Activated CD8-positive, alpha-beta memory T cell treated with anti-CD3 and anti-CD28 coated beads, Interleukin-2, amount 50 U/mL, for 48 hours (primary cell): Measurements from ENCODE around the gene VCL.
"Not testable (repeated sequence)": the region's sequence is repeated elsewhere in the genome, so short reads cannot be mapped to it uniquely, and the experiment has no call there.

Source experiments
- DNase-seq: peaks from one replicate; pipeline ENCODE4 v3.0.0-alpha.2; 2020

VCL gene

GRCh38 chr10:74113546-74113945, 115.6 kb downstream of the VCL start:
- no peak for DNase-seq

- no peak for DNase-seq
These were observed 116.1 kb downstream of the VCL start for GRCh38 chr10:74114041-74114448.

DNA sequence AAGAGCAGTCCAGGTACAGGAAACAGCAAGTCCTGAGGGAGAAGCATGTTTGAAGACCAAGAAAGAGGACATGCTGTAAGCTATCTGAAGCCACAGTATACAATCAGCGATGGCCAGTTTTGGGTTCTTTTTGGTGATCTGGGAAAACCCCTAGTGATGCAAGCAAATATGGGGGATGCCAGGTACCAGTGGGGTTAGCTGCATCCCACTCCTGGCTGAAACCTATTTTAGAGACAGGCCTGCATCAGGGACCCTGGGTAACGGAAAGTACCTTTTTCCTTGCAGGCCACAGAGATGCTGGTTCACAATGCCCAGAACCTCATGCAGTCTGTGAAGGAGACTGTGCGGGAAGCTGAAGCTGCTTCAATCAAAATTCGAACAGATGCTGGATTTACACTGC, 119.8 kb downstream of the VCL start:
- no peak for DNase-seq

DNA sequence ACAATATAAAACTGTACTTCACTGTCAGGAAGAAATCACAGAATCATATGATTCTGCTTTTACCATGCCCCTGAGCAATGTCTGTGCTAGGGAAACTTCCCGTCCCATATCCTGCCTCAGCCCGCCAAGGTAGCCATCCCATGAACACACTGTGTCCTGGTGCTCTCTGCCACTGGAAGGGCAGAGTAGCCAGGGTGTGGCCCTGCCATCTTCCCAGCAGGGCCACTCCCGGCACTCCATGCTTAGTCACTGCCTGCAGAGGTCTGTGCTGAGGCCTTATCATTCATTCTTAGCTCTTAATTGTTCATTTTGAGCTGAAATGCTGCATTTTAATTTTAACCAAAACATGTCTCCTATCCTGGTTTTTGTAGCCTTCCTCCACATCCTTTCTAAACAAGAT, 120.9 kb downstream of the VCL start:
- no peak for DNase-seq

DNA sequence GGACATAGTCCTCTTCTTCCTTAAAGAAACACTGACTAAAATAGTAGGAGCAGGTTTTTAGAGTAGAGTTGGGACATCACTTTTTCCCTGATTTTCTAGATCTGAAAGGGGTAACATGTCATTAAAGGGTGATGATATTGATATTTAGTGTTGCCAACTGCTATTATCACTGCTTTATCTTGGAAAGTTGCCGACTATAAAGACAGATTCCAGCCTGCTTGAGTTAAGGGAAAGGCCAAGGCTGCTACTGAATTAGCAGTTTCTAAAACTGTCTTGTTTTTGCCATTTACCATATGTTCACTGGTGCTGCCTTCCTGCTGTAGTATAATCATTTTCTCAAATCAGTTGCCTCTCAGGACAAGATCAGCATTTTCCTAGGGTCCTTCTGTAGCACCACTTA, 123.0 kb downstream of the VCL start:
- no peak for DNase-seq

- DNase-seq: no peak
These were observed 123.5 kb downstream of the VCL start for GRCh38 chr10:74121368-74121767.

DNA sequence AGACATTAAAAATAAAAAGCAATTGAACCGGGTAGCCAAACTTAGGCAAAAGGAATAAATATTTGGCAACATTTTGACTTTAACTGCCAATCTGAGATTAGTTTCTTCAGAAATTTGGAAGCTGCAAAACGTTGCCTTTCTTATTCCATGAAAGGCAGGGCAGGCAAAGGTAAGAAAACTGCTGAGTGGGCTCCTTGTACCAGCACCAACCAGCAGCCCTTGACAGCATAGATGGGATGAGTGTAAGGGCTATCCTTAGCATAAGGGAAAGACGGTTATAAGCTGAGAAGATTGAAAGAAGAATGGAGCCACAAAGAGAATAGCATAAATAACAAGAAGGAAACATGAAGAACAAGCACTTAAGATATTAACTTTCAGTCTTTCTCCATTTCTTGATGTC, 124.1 kb downstream of the VCL start:
- no peak for DNase-seq

GRCh38 chr10:74123081-74123480, 125.2 kb downstream of the VCL start:
- no peak for DNase-seq

GRCh38 chr10:74133923-74134820, 136.3 kb downstream of the VCL start:
- no peak for DNase-seq

- DNase-seq: no peak
These were observed 137.5 kb downstream of the VCL start for GRCh38 chr10:74135452-74135851.

- no peak for DNase-seq
These were observed 140.1 kb downstream of the VCL start for GRCh38 chr10:74137992-74138391.

DNA sequence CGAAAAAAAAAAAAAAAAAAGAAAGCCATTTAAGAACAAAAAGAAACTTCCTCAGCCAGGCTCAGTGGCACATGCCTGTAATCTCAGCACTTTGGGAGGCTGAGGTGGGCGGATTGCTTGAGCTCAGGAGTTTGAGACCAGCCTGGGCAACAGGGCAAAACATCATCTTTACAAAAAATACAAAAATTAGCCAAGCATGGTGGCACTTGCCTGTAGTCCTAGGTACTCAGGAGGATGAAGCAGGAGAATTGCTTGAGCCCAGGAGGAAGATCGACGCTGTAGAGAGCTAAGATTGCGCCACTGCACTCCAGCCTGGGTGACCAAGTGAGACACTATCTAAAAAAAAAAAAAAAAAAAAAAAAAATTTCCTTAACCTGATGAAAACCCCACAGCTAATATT, 140.7 kb downstream of the VCL start:
- not testable (repeated sequence) for DNase-seq

GRCh38 chr10:74139981-74140380, 142.1 kb downstream of the VCL start:
- no peak for DNase-seq

GRCh38 chr10:74140553-74140952, 142.6 kb downstream of the VCL start:
- no peak for DNase-seq

GRCh38 chr10:74145133-74145532, 147.2 kb downstream of the VCL start:
- no peak for DNase-seq

- DNase-seq: not testable (repeated sequence)
These were observed 149.1 kb downstream of the VCL start for GRCh38 chr10:74146980-74147379.

DNA sequence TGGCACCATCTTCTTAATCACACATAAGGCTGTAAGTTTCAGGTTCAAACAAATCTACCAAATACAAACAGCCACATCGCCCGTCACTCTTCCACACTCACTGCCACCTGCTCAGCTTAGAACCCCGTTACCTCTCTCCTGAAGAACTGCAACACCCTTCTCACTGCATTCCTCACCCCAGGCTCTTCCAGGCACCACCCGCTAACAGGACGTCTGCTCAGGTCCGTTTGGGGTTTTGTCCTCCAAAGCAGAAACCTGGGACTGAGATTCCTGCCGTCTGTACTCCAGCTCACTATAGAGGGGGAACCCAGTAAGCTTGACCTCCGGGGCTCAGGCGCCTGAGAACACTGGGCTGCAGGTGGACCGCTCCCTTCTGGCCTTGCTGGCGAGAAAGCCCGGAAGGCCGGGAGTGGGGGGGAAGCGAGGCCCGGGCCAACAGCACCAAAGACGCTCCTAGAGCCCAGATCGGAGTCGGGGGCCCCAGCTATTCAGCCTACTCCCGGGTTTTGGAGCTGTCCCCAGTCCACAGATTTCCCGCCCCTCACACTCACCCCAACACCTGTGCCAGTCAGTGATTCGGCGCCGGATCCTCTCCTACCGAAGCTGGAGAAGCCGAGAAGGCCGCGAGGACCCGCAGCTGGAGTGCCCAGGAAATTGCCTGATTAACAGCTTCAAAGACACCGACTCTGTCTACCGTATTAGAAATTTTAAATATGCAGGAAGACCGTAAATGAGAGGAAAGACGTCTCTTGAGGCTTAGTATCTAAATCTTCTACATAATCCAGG, 152.5 kb downstream of the VCL start, which contains the start of gene AP3M1:
AP3M1 (minus strand) TSS at position 625 of the 786 bp plus-strand sequence. CDS start 12,449 bp downstream, outside the sequence.
- peak; percentile 87 for DNase-seq

- DNase-seq: peak; percentile 99
These were observed 153.3 kb downstream of the VCL start, which contains the start of gene ADK for GRCh38 chr10:74150990-74151878. Gene ADK, plus strand, starts transcription at chr10:74151221. Its CDS starts 58 bp downstream, at chr10:74151279.

GRCh38 chr10:74151879-74152722, 154.2 kb downstream of the VCL start:
- no peak for DNase-seq

DNA sequence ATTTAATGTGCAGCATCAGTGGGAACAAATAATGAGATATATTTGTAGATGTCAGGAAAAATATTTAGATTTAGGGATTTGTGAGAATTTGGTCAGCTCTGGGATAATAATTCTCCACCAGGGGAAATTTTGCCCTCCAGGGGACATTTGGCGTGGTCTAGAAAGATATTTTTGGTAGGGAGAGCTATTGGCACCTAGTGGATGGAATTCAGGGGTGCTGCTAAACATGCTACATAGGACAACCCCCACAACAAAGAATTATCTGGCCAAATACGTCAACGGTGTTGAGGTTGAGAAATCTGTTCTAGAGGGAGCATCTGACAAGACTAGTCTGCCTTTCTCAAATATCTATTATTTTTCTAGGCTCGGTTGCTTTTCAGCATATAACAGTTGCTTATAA, 155.2 kb downstream of the VCL start:
- DNase-seq: no peak

DNA sequence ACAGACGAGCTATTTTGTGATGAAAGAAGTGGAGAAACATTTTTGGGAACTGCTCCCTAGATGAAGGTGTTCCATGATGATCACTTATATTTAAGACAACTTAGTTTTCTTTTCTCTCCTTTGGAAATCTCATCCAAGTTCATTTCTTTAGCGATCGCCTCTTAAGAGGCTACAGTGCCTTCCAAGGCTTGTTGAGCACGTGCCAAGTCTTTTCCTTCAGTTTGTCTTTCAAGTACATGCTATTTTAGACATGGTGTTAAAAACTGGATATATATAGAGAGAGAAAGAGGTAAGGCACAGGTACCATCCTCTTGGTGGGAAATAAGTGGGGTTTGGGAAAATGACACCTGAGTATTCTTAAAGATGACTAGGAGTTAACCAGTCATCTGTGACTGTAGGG, 155.8 kb downstream of the VCL start:
- DNase-seq: no peak

- DNase-seq: no peak
These were observed 159.0 kb downstream of the VCL start for GRCh38 chr10:74156919-74157289.
